GM21576 (cell line): ENCODE results near the gene PRR30.

Experiments used
- ATAC-seq: cut with Tn5 transposase; IDR thresholded peaks from one replicate; pipeline ENCODE4 v1.9.1; 2021; ENCODE audit warnings: mild to moderate bottlenecking, moderate library complexity; ENCODE audit not compliant: unreplicated experiment

Gene PRR30

DNA sequence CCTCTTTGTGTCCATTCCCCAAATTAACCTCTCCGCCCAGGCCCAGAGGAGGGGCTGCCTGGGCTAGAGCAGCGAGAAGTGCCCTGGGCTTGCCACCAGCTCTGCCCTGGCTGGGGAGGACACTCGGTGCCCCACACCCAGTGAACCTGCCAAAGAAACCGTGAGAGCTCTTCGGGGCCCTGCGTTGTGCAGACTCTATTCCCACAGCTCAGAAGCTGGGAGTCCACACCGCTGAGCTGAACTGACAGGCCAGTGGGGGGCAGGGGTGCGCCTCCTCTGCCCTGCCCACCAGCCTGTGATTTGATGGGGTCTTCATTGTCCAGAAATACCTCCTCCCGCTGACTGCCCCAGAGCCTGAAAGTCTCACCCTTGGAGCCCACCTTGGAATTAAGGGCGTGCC is 39.2 kb downstream of the PRR30 start:
- no peak for ATAC-seq

DNA sequence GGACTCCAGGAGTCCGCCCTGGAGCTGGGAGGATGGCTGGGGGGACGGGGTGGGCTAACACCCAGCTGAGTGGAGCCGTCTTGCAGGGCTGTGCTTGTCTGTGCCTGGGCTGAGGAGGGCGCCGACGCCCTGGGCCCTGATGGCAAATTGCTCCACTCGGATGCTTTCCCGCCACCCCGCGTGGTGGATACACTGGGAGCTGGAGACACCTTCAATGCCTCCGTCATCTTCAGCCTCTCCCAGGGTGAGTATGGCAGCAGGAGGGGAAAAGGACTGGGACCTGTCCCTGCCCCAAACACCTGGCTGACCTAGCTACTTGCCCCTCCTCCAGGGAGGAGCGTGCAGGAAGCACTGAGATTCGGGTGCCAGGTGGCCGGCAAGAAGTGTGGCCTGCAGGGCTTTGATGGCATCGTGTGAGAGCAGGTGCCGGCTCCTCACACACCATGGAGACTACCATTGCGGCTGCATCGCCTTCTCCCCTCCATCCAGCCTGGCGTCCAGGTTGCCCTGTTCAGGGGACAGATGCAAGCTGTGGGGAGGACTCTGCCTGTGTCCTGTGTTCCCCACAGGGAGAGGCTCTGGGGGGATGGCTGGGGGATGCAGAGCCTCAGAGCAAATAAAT is 39.8 kb downstream of the PRR30 start:
- ATAC-seq, result no peak

DNA sequence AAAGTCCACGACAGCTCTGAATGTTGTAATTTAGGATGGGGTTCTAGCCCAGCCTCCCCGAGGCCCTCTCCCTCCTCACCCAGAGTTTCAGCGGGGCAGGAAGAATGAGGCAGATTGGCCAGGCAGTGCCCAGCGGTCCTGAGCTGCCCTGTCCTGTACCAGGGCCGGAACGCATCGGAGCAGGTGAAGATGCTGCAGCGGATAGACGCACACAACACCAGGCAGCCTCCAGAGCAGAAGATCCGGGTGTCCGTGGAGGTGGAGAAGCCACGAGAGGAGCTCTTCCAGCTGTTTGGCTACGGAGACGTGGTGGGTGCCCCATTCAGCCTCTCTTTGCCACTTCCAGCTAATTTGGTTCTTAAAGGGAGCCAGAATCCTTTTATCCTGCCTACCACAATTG is 41.9 kb downstream of the PRR30 start:
- no peak for ATAC-seq

DNA sequence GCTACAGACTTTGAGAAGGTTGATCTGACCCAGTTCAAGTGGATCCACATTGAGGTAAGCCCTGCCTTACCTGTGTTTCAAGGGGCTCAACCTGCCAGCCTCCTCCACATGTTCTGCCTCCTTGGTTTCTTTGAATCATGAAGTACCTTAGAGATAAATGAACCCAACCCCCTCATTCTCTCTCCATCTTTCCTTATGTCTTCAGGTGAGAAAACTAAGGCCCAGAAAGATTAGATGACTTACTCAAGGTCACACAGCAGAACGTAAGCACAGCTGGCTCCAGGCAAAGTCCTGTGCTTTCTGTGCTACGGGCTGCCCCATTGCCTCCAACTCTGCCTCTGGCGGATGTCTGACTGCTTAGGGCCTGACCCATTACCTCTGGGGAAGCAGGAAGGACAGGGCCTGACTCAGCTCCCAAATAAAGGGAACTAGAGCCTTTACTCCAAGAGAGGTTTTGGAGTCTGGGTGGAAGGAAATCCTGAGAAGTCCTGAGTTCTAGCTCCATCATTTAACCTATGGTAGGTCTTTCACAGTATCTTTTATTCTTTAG is 42.4 kb downstream of the PRR30 start:
- ATAC-seq, result no peak

DNA sequence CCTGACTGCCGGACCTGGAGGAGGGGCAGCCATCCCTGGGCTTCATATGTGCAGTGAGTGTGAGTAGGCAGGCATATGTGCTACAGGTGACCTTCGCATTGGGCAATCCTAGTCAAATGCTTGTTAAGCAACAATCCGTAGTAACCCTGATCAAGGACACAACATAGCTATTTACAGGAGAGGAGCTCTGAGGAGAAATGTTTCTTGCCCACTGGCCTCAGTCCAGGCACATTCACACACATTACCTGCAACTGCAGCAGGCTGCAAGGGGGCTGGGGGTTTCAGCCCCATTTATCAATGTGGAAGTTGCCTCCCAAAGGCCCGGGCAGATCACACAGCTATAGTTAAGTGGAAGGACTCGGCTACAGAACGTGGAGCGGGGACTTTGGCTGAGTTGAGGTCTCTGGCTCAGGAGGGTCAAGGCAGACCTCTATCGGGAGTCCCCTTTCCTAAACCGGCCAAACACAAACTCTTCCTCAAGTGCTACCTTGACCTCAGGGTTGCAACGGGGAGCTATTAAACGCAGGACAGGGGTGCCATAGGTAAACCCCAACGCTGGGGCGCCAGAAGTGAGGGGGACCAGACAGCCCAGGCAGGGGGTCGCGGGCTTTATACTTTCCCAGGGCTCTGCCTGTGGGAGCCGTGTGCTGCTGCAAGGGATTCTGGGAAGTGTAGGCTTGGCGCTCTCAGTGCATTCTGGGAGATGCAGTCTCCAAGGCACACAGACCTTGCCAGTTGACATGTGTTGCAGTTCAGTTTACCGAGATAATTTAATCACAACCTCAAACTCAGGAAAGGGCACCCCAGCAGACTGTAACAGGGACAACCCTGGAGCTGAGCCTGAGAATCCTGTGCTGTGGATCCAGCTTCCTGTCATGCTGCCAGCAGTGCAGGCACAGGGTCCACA is 43.2 kb downstream of the PRR30 start:
- peak; percentile 50 for ATAC-seq

DNA sequence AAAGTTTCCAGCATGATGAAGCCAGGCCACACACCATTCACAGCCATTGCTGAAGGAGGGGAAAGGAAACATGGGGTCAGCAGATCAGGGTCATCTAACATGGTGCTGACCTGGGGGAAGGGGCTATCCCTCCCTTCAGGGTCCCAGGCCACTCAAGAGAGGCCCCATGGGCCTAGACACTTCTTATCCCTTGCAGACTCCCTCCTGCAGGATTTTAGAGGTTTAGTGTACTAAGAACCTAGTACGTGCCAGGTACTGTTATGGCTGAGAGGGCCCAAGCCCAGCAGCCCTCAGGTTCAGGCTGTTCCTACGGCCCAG is 43.8 kb downstream of the PRR30 start:
- ATAC-seq, result no peak

DNA sequence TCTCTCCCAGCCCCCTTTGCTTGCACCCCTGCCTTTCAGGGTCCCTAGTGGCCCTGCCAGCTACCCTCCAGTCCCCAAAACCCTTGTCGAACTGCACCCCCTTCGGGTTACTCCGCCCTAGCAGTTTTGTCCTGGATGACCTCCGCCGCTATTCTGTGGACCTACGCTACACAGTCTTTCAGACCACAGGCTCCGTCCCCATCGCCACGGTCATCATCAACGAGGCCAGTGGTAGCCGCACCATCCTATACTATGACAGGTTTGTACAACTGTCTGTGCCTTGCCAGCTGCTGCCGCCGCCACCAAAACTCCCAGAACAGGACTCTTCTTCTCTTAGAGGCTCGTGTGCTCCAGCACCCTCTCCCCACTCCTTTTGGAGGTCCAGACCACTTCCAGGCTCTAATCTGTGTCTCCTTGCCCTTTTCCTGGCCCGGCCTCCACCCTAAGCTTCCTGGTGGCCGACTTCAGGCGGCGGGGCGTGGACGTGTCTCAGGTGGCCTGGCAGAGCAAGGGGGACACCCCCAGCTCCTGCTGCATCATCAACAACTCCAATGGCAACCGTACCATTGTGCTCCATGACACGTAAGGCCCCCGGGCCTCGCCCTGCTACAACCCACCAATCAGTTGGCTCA is 44.7 kb downstream of the PRR30 start:
- no peak for ATAC-seq

DNA sequence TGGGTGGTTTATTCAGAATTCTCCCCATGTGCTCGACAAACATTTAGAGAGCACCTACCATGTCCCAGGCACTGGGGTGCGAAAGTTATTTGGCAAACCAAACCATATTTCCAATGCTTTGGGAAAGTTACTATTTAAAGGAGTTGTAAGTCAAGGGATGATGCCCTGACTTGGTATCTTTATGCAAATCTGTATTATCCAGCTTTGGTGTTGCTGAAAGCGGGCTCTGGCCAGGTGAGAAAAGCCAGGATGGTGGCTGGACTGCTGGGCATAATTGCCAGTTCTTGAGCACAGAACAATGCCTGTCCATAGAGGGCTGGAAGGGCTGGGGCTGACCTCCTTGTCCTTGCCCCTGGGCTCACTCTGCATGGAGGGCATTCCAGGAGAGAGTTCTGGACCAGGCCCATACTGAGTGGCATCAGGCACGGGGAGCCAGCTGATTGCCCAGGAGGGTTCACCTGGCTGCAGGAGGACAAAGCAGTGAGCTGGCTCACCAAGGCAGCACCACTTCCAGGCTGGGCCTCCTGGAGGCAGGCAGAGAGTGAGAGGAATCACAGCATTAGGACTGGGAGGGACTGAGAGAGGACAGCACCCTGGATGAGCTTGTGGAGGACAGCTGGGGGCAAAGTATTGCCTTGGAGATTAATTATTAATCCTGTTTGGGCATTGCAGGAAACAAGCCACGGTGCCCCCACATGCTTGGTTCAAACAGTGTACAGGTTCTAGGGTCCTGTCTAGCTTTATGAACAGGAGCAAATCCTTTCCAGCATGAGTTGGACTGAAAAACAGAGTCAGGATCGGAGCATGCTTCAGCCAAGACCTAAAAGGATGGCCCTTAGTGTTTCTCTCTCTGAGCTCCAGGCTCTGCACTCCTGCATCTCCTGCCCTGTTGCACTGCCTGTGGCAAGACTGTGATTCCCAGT is 45.5 kb downstream of the PRR30 start:
- ATAC-seq, result no peak

DNA sequence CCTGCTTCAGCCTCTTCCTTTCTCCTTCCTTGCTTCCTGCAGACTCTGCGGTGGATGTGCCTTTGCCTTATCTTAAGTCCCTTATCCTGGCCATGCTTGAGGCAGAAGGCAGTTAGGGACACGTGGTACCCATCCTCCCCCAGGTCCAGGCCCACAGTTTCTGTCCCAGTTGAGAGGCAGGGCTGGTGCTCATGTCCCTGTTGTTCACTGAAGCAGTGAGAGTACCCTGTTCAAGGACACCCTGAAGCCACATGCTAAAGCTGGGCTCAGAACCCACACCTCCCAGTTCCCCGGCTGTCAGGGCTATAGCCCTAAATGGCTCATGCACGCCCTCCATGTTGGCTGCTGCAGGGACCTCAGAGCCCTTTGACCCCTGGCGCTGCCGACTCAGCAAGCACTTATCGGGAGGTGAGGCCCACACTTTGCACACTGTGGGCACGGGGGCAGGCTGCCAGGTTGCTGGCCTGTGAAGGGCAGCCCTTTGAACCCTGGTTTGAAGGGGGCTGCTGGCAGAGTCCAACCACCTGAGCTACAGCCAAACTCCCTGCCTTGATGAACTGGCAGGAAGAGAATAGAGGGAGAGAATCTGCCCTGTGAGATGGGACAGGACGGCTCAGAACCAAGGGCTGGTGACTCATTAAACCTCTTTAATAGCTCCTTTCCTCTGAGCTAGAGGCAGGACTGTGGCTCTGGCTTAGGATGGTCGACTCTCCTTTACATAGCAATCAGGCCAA is 46.3 kb downstream of the PRR30 start:
- ATAC-seq, result no peak

DNA sequence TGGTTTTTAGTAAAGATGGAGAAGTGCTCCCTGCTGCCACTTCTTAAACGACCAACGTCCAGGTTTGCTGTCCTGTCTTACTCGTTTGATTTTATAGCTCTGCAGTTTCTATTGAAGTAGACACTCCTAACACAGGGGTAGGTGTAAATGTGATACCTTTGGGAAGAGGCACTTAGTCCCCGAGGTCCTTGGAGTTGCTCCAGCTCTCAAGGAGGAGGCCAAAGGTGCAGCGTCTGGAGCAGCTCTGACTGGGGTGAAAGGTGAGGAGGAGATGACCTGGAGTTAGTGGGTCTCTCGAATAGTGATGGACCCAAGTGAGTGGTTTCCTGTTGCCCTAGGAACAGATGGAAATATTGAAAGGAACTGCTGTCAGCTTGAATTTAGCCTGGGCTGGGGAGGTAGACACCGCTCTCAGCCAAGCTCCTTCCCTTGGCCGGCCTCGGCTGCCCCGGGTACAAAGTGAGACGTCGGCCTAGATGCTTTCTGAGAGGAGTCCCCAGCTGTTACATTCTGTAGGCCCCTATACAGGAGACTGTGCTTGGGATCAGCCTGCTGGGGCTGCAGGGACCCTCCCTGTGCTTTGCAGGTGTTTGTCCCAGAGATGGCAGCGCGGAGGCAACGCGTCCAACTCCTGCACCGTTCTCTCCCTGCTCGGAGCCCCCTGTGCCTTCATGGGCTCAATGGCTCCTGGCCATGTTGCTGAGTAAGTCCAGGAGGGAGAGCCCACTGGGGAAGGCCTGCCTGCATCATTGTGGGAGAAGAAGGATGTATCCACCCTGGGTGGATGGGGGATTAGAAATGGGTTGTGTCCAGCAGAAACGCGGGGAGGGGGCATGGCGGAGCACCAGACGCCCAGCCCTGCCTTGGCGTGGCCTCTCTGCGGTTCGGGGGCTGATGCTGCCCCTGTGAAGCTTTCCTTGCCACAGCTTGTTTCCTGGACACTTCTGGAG is 47.2 kb downstream of the PRR30 start:
- no peak for ATAC-seq

DNA sequence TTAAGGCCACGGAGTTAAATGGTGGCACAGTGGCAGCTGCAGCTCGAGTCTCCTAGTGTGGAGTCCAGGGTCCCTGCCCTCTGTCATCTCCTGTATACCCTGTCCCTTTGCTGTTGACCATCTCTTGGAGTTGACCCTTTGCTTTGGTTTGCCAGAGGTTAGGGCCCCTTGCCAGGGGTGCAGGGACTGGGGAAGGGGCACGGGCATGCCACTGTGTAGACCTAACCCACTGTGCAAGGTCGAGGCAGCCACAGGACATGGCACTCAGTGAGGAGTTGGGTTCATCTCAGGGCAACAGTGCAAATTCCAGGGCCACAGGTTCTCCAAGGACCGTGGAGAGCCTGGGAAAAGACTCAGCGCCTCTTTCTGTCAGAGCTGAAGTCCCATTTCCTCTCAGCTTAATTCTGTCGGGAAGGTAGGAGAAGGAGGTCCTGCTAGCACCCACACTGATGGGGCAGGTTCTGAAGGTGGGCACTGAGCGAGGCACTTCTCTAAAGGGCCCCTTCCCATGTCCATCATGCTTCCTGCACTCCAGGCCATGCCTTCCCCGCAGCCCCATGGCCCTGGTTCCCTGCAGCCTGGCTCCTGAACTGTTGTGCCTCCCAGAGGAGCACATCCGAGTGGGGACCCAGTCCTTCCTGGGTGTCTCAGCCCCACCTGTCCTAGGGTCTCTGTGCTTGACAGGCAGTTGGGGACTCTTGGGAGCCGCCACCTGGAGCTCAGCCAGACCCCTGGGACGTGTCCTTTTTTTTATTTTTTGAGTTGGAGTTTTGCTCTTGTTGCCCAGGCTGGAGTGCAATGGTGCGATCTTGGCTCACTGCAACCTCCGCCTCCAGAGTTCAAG is 49.9 kb downstream of the PRR30 start:
- ATAC-seq, result no peak

DNA sequence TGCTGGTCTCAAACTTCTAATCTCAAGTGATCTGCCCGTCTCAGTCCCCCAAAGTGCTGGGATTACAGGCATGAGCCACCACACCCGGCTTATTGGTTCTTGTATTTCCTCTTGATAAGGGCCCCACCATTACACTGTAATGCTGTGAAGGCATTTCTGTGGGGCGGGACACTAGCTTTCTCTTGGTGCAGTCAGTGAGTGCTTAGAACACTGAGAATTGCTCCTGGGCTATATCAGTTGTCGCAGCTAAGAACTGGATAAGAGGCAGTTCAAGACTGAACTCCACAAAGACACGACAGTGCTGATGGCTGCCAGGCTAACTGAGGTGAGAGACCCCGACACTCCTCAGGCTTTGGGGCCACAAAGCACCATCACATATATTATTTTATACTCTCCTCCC is 50.6 kb downstream of the PRR30 start:
- ATAC-seq, result no peak

DNA sequence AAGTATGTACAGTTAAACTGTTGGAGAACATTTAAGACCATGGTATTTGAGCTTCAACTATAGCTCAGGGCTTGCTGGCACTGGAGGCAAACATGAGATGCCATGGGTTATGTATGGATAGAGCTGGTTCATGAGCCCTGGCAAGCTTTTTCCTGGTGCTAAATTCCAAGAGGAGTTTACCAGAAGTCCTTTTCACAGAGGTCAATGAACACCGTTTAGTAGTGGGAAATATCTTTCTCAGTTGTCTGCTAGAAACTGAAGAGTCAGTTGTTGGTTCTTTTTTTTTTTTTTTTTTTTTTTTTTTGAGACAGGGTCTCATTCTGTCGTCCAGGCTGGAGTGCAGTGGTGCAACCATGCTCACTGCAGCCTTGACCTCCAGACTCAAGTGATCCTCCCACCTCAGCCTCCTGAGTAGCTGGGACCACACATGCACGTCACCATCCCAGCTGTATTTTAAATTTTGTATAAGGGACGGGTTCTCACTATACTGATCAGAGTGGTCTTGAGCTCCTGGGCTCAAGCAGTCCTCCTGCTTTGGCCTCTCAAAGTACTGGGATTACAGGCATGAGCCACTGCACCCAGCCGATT is 51.3 kb downstream of the PRR30 start:
- no peak for ATAC-seq
